Fibroblast of lung (primary cell): ENCODE results near the gene TAS1R2.

Source experiments
- EZH2 ChIP-seq: IDR thresholded peaks from 2 replicates; pipeline ENCODE4 v1.5.1; 2012; ENCODE audit warnings: low read length, control low read depth, mild to moderate bottlenecking; ENCODE audit errors: missing control alignments
- TF ChIP-seq, protein P1 (sequence below), 2 donors: IDR thresholded peaks in 1 of 2; conservative IDR thresholded peaks in 1 of 2; 1 replicate in 1 of 2; 2 replicates in 1 of 2; pipeline ENCODE4 v1.5.1; 2011 to 2012; ENCODE audit warnings: low read length in 2 of 2, control low read depth in 1 of 2, inconsistent platforms in 1 of 2, low read depth in 1 of 2, mild to moderate bottlenecking in 1 of 2

DNA sequence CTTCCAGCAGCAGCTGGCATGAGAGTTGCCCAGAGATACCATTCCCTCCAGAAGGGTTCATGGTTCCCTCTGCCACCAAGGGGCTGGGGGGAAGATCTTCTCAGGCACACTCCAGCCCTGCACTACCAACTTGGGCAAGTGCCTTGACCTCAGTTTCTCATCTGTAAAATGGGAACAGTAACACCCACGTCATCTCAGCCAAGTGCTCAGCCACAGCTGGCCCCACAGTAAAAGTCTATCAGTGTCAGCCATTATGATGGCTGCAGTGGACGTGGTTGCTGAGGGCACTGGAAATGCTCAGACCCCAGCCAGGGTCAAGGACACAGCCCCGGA is 16.3 kb upstream of the TAS1R2 start:
- TF ChIP-seq, protein P1, sequence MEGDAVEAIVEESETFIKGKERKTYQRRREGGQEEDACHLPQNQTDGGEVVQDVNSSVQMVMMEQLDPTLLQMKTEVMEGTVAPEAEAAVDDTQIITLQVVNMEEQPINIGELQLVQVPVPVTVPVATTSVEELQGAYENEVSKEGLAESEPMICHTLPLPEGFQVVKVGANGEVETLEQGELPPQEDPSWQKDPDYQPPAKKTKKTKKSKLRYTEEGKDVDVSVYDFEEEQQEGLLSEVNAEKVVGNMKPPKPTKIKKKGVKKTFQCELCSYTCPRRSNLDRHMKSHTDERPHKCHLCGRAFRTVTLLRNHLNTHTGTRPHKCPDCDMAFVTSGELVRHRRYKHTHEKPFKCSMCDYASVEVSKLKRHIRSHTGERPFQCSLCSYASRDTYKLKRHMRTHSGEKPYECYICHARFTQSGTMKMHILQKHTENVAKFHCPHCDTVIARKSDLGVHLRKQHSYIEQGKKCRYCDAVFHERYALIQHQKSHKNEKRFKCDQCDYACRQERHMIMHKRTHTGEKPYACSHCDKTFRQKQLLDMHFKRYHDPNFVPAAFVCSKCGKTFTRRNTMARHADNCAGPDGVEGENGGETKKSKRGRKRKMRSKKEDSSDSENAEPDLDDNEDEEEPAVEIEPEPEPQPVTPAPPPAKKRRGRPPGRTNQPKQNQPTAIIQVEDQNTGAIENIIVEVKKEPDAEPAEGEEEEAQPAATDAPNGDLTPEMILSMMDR (conservative IDR thresholded peaks at IDR 0.05 in 1 of 2, IDR thresholded peaks at IDR 0.05 in 1 of 2; ENCODE audit: low read depth in 1 of 2, low read length in 2 of 2): no peak
- no peak for TF ChIP-seq EZH2
